OCI-LY7 (cell line): ENCODE data around the gene MXRA8. TPM values are rescaled to one million over a fixed set of nuclear protein-coding genes. Genes with fewer than 3 reads are reported as not detected.

Source experiments
- BruUV-seq: library from RNA; stranded (reverse); fragments of 400-500 nt; replicated peaks from 2 replicates; lab custom pipeline; 2021; lab: Mats Ljungman, UMichigan
- CTCF ChIA-PET: fragments of 300-600 bp; sonication (Branson Sonifier 250); formaldehyde crosslinking; loops from one replicate; lab custom pipeline; 2022; ENCODE audit warnings: antibody characterized with exemption; ENCODE audit not compliant: unreplicated experiment; lab: Charles Lee
- POLR2A ChIA-PET: fragments of 300-600 bp; sonication (Branson Sonifier 250); formaldehyde crosslinking; loops from one replicate; lab custom pipeline; 2022; ENCODE audit warnings: antibody characterized with exemption; lab: Charles Lee
- DNase-seq: peaks from one replicate; pipeline ENCODE4 v3.0.0-alpha.2; 2015; ENCODE audit warnings: low spot score
- H2AFZ ChIP-seq: fragments of 200-600 bp; sonication (generic), shearing (Covaris generic); 2 replicates; pipeline ENCODE4 v1.6.1; 2014; ENCODE audit warnings: mild to moderate bottlenecking, antibody characterized with exemption, low read length, moderate library complexity
- H3K27ac ChIP-seq: fragments of 200-600 bp; sonication (generic); 2 replicates; pipeline ENCODE4 v1.5.1; 2014; ENCODE audit warnings: mixed run types, low read depth, mild to moderate bottlenecking, moderate library complexity, low read length, inconsistent platforms; ENCODE audit not compliant: poor library complexity, severe bottlenecking
- H3K36me3 ChIP-seq: fragments of 200-600 bp; sonication (generic); 2 replicates; pipeline ENCODE4 v1.6.1; 2014; ENCODE audit warnings: mild to moderate bottlenecking, antibody characterized with exemption, low read length, moderate library complexity, mixed read lengths; ENCODE audit not compliant: insufficient read depth
- H3K4me1 ChIP-seq: fragments of 200-600 bp; sonication (generic); 2 replicates; pipeline ENCODE4 v1.5.1; 2014; ENCODE audit warnings: mild to moderate bottlenecking, low read length; ENCODE audit not compliant: insufficient read depth, poor library complexity, severe bottlenecking
- H3K4me2 ChIP-seq: fragments of 200-600 bp; sonication (generic); 2 replicates; pipeline ENCODE4 v1.6.1; 2014; ENCODE audit warnings: mild to moderate bottlenecking, low read length
- H3K4me3 ChIP-seq: fragments of 200-600 bp; sonication (generic); 2 replicates; pipeline ENCODE4 v1.5.1; 2014; ENCODE audit warnings: mild to moderate bottlenecking, low read depth, low read length; ENCODE audit not compliant: poor library complexity, severe bottlenecking
- H3K79me2 ChIP-seq: fragments of 200-600 bp; sonication (generic); 2 replicates; pipeline ENCODE4 v1.6.1; 2016; ENCODE audit warnings: low read depth, mild to moderate bottlenecking, low read length, moderate library complexity, mixed read lengths; ENCODE audit not compliant: insufficient read depth
- H3K9me2 ChIP-seq: fragments of 200-600 bp; sonication (generic); 2 replicates; pipeline ENCODE4 v1.6.1; 2016; ENCODE audit warnings: mild to moderate bottlenecking, low read length, mixed read lengths; ENCODE audit not compliant: insufficient read depth
- H3K9me3 ChIP-seq: fragments of 200-600 bp; sonication (generic); 2 replicates; pipeline ENCODE4 v1.6.1; 2014; ENCODE audit warnings: mild to moderate bottlenecking, mixed run types, low read length, mixed read lengths
- H4K20me1 ChIP-seq: fragments of 200-600 bp; sonication (generic); 2 replicates; pipeline ENCODE4 v1.6.1; 2014; ENCODE audit warnings: mild to moderate bottlenecking, antibody characterized with exemption, low read length, moderate library complexity, mixed read lengths; ENCODE audit not compliant: insufficient read depth
- CTCF ChIP-seq: fragments of 200-600 bp; sonication (generic); conservative IDR thresholded peaks from 2 replicates; pipeline ENCODE4 v1.5.1; 2014; ENCODE audit warnings: mild to moderate bottlenecking, antibody characterized with exemption, low read length, moderate library complexity, mixed read lengths
- EZH2phosphoT487 ChIP-seq: fragments of 200-600 bp; sonication (generic); IDR thresholded peaks from 2 replicates; pipeline ENCODE4 v1.6.1; 2018; ENCODE audit warnings: low read depth, borderline replicate concordance, mild to moderate bottlenecking, mixed run types, antibody characterized with exemption, low read length, moderate library complexity, mixed read lengths
- intact Hi-C: fragments of 100-400 bp; cut with micrococcal nuclease; formaldehyde crosslinking; loops from one replicate; pipeline ENCODE4 v1.10.0; 2022; ENCODE audit not compliant: unreplicated experiment
- total RNA-seq, 2 experiments: library from RNA; depleted of rRNA in 1 of 2; stranded (reverse); fragments of >200 nt in 1 of 2; shearing (Covaris generic) in 1 of 2; gene quantifications; 2 replicates each; pipeline ENCODE4 v1.2.3, GENCODE V29; 2014 to 2022

The MXRA8 gene
- total RNA-seq, 2 experiments from 2014 or later: not detected

GRCh38 chr1:1373051-1373814 lies 14.9 kb upstream of the MXRA8 start:
- no peak for DNase-seq
- CTCF ChIA-PET: no interaction called here
- no peaks in the 10 kb centered on the region for H4K20me1 ChIP-seq
- H3K9me2 ChIP-seq: no peaks in the 10 kb centered on the region
- H3K4me3 ChIP-seq: peak overlapping the region; percentile 99
- peak overlapping the region; percentile 94 for H3K4me2 ChIP-seq
- no TSS peak for BruUV-seq
- POLR2A ChIA-PET: no interaction called here
- H3K9me3 ChIP-seq: no peaks in the 10 kb centered on the region
- peaks cover 38% of the 10 kb centered on the region for H3K4me1 ChIP-seq
- no peak overlapping the region for H2AFZ ChIP-seq
- TF ChIP-seq CTCF: no peak
- no peak for TF ChIP-seq EZH2phosphoT487
- peaks cover 49% of the 10 kb centered on the region for H3K36me3 ChIP-seq
- H3K27ac ChIP-seq: no peak overlapping the region
- intact Hi-C loops: loop anchor here (2.0 kb wide), 1 partner anchor 90 kb away; no protein-coding TSS in a partner anchor
- H3K79me2 ChIP-seq: peaks cover 20% of the 10 kb centered on the region

- Histone ChIP-seq H3K4me3 (peak overlapping the region; percentile 43), H3K4me1 (peaks cover 38% of the 10 kb centered on the region), H3K36me3 (peaks cover 49% of the 10 kb centered on the region), H3K9me3 (peaks cover 3% of the 10 kb centered on the region; the same call in 1 of the 2 replicates), H2AFZ (no peak overlapping the region), H3K4me2 (peak overlapping the region; percentile 66), H3K9me2 (no peaks in the 10 kb centered on the region), H3K27ac (peak overlapping the region; percentile 26), H3K79me2 (peaks cover 20% of the 10 kb centered on the region), H4K20me1 (no peaks in the 10 kb centered on the region)
- intact Hi-C loops: loop anchor here (1.0 to 2.0 kb wide), 2 partner anchors 23 to 91 kb away; partner anchors contain the start of gene DVL1
- ChIA-PET POLR2A (interaction anchor here (0.6 kb wide), 2 partner anchors 26 to 27 kb away, joined by 3 read pairs; partner anchors contain the start of gene CCNL2), CTCF (no interaction called here)
- DNase-seq: peak; percentile 77
- TF ChIP-seq EZH2phosphoT487 (no peak), CTCF (peak; percentile 93)
- BruUV-seq: no TSS peak
Measured at GRCh38 chr1:1371746-1372711, 13.7 kb upstream of the MXRA8 start.
